Activated naive CD8-positive, alpha-beta T cell treated with anti-CD3 and anti-CD28 coated beads for 36 hours (primary cell): ENCODE data around the gene FBLN7. TPM values are rescaled to one million over a fixed set of nuclear protein-coding genes. Genes with fewer than 3 reads are reported as not detected.
"Not testable (repeated sequence)": the region's sequence is repeated elsewhere in the genome, so short reads cannot be mapped to it uniquely, and the experiment has no call there.

Experiments used
- DNase-seq: peaks from one replicate; pipeline ENCODE4 v3.0.0; 2021
- H3K27ac Mint-ChIP-seq: one replicate; pipeline ENCODE4 v1.8.0; 2022; ENCODE audit warnings: mild to moderate bottlenecking, moderate library complexity, mixed read lengths
- H3K27me3 Mint-ChIP-seq: one replicate; pipeline ENCODE4 v1.8.0; 2022; ENCODE audit warnings: mild to moderate bottlenecking, mixed read lengths
- H3K36me3 Mint-ChIP-seq: one replicate; pipeline ENCODE4 v1.8.0; 2021; ENCODE audit warnings: mild to moderate bottlenecking, mixed read lengths
- H3K4me1 Mint-ChIP-seq: one replicate; pipeline ENCODE4 v1.8.0; 2021; ENCODE audit warnings: mixed read lengths
- H3K4me3 Mint-ChIP-seq: one replicate; pipeline ENCODE4 v1.8.0; 2022; ENCODE audit warnings: mild to moderate bottlenecking, moderate library complexity, mixed read lengths
- H3K9me3 Mint-ChIP-seq: one replicate; pipeline ENCODE4 v1.8.0; 2022; ENCODE audit warnings: mixed read lengths
- total RNA-seq, 2 experiments: library from RNA; stranded (reverse); gene quantifications; one replicate each; pipeline ENCODE4 v1.2.3, GENCODE V29; 2021

FBLN7 gene, protein sequence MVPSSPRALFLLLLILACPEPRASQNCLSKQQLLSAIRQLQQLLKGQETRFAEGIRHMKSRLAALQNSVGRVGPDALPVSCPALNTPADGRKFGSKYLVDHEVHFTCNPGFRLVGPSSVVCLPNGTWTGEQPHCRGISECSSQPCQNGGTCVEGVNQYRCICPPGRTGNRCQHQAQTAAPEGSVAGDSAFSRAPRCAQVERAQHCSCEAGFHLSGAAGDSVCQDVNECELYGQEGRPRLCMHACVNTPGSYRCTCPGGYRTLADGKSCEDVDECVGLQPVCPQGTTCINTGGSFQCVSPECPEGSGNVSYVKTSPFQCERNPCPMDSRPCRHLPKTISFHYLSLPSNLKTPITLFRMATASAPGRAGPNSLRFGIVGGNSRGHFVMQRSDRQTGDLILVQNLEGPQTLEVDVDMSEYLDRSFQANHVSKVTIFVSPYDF
- 1 to 10 TPM; 8.8 to 9.4 TPM for total RNA-seq

DNA sequence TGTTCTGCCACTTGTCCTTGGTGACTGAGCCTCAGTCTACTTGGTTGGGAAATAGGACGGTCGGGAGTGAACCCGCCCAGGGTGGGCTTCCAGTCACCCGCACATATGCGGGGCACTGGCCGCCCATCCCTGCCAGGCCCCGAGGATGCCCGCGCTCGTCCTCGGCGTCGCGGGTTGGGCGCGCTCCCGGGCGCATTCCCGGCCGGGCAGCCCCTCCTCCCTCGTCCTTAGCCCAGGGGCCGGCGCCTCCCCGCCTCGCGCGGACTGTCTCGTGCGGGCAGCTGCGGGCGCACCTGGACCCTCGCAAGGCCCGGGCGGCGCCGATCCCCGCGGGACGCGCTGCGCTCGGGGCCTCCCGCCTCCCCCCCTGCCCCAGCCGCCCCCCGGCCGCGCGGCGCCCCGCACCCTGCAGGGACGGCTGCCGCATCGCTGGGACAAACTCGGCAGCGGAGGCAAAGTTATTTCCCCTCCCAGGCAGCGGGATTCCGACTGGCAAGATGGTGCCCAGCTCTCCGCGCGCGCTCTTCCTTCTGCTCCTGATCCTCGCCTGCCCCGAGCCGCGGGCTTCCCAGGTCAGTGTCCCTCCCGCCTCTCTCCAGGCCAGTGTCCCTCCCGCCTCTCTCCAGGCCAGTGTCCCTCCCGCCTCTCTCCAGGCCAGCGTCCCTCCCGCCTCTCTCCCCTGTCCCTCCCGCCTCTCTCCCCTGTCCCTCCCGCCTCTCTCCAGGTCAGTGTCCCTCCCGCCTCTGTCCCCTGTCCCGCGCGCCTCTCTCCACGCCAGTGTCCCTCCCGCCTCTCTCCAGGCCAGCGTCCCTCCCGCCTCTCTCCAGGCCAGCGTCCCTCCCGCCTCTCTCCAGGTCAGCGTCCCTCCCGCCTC, at the start of gene FBLN7:
Gene FBLN7 (plus strand): TSS at position 227 of the 874 bp plus-strand sequence. CDS start 271 bp downstream, at position 498.
- H3K27ac Mint-ChIP-seq, result peak within 1 kb of the TSS; percentile 36
- H3K4me1 Mint-ChIP-seq, result peaks cover 8% of the 10 kb centered on the region
- peaks cover 6% of the 10 kb centered on the region for H3K36me3 Mint-ChIP-seq
- peak within 1 kb of the TSS; percentile 60 for H3K4me3 Mint-ChIP-seq
- peaks cover 38% of the 10 kb centered on the region for H3K27me3 Mint-ChIP-seq
- H3K9me3 Mint-ChIP-seq, result peaks cover under 1% of the 10 kb centered on the region
- peak; percentile 18 for DNase-seq

DNA sequence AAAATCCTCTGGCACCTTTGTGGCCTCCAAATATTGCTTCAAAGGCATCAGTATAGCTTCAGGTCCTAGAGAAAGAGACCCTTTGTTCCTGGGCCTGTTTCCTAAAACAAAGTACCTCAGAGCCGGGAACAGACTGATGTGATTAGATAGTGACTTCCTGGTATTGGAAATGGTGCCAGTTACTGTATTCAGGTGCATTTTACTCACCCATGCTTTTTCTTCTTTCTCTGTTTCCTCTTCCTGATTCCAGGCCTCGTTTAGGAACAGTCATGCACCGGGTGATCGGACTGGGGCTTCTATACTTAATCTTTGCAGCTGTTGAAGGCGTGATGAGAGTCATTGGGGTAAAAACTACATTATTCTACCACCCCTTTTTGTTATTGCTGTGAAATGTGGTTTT, 48.8 kb upstream of the FBLN7 start:
- Mint-ChIP-seq H3K4me3 (no peak overlapping the region), H3K27me3 (no peaks in the 10 kb centered on the region), H3K9me3 (no peaks in the 10 kb centered on the region), H3K36me3 (peaks cover 42% of the 10 kb centered on the region), H3K27ac (no peak overlapping the region), H3K4me1 (peaks cover 13% of the 10 kb centered on the region)
- no peak for DNase-seq

DNA sequence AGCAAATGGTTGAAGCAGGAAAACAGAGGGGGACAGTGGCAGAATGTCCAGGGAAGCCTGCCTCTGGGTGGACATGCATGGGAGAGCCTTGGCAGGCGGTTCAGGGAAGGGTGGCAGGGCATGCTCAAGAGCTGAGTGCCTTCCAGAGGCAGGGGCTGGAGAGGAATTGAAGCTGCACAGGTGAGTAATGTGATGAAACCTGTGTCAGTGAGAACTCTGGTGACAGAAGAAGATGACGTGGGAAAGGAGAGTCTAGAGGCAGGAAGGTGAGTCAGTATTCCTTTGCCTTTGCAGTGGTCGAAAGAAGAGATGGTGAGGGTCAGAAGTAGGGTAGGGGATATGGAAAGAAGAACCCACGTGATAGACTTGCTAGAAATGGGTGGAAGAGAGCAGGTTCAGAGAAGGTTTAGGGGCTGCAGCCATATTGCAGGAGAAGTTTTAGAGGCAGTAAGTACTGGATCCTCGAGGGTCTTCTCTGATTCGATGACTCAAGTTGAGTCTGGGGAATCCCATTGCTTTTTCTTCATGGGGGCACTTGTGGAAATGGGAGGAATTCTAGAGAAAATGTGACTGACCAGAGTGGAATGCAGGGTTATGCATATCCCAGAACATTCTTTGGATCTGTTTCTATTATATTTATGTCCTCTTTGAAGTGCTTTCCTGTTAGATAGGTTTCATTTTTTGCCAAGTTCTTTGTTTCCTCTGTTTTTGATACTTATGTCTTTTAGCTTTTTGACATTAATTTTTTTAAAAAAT, 45.7 kb upstream of the FBLN7 start:
- Mint-ChIP-seq H3K4me3 (no peak overlapping the region), H3K4me1 (peaks cover 20% of the 10 kb centered on the region), H3K36me3 (peaks cover 29% of the 10 kb centered on the region), H3K27ac (peak overlapping the region; percentile 1), H3K9me3 (no peaks in the 10 kb centered on the region), H3K27me3 (no peaks in the 10 kb centered on the region)
- DNase-seq, result no peak

DNA sequence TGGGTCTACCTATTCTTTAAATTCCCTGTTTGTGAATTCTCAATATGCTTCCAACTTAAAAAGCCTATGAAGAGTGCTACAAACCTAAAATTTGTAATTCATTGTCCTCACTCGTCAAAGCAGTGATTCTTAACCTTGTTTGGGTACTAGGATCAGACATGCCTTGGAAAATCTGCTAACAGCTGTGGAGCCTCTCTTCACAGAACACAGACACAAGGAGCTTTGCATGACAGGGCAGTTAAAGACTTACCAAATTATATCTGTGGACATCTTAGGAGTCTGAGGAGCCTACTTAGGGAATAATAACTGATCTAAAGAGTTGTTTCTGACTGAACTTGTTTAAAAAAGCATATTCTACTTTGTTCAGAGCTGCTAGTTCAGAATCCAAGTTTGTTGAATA, 45.0 kb upstream of the FBLN7 start:
- H3K4me1 Mint-ChIP-seq, result peaks cover 20% of the 10 kb centered on the region
- H3K36me3 Mint-ChIP-seq, result peaks cover 30% of the 10 kb centered on the region
- no peaks in the 10 kb centered on the region for H3K9me3 Mint-ChIP-seq
- peak overlapping the region; percentile 9 for H3K27ac Mint-ChIP-seq
- H3K27me3 Mint-ChIP-seq, result no peaks in the 10 kb centered on the region
- DNase-seq, result no peak
- H3K4me3 Mint-ChIP-seq, result no peak overlapping the region

DNA sequence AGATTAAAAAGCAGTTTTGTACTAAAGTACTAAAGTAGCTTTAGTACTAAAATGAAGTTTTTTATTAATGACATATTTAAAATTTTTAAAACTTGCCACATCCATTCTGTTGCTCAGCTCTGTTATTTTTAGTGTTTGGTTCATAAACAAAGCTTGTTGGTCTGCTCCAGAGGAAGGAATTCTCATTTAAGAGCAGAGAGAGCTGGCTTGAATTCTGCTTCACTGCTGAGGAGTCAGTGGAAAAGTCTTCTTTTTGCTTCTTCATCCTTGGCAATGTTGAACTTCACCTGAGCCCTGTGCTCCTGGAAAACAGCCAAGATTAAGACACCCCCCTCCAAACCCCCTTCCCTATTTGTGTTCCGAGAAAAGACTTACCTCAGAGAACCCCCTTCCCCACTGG, 42.5 kb upstream of the FBLN7 start:
- Mint-ChIP-seq H3K27me3 (no peaks in the 10 kb centered on the region), H3K36me3 (peaks cover 20% of the 10 kb centered on the region), H3K4me3 (no peak overlapping the region), H3K27ac (no peak overlapping the region), H3K9me3 (no peaks in the 10 kb centered on the region), H3K4me1 (peaks cover 20% of the 10 kb centered on the region)
- DNase-seq, result no peak

DNA sequence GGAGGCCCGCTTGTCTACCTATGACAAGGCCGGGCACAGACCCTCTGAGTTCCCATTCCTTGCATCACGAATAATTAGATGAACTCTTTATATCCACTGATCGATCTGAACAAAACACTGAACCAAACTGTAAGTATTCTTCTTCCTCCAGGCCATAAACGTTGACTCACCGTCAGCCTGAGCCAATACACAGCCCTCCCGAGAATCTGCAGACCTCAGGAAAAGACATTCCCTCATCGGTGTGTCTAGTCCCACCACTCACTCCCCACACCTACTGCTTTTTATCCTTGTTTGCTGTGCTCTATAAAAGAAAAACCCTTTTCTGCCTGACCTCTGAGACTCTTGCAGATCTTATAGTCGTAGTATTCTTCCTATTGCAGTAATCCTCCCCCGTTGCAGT, 42.1 kb upstream of the FBLN7 start:
- peaks cover 20% of the 10 kb centered on the region for H3K4me1 Mint-ChIP-seq
- H3K27me3 Mint-ChIP-seq, result no peaks in the 10 kb centered on the region
- H3K27ac Mint-ChIP-seq, result no peak overlapping the region
- H3K36me3 Mint-ChIP-seq, result peaks cover 20% of the 10 kb centered on the region
- H3K4me3 Mint-ChIP-seq, result no peak overlapping the region
- no peaks in the 10 kb centered on the region for H3K9me3 Mint-ChIP-seq
- no peak for DNase-seq

DNA sequence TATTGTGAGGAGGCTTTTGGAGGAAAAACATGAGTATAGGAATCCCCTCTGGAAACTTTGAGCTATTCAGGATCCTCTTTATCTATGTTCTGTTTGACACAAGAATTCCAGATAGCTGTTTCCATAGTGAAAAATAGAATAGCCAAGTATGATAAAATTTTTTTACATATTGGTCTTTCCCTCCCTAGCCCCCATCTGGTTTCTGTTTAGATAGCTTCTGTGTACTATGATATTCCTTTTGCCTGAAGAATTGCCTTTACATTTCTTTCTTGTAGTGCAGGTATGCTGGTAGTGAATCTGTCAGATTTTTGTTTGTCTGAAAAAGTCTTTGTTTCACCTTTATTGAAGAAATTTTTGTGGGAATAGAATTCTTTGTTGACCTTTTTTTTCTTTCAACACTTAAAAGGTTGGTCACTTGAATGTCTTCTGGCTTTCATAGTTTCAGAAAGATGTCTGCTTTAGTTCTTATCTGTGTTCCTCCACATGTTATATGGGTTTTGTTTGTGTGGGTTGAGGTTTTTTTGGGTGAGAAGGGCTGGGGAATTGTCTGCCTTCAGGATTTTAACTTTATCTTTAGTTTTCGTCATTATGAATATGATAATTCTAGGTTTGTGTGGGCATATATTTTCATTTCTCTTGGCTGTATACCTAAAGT, 29.9 kb upstream of the FBLN7 start:
- no peak overlapping the region for H3K27ac Mint-ChIP-seq
- no peaks in the 10 kb centered on the region for H3K27me3 Mint-ChIP-seq
- H3K36me3 Mint-ChIP-seq, result peaks cover 69% of the 10 kb centered on the region

DNA sequence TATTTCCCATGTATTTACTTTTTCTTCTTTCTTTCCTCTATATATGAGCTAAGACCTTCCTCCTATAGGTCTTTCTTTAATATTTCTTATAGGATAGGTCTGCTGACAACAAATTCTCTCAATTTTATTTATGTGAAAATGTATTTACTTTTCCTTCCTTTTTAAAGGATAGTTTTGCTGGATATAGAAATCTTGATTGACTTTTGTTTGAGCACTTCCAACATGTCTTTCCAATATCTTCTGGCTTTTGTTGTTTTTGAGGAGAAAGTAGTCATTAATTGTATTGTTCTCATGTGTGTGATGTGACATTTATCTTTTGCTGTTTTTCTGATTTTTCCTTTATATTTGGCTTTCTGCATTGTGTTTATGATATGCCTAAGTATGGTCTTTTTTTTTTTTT, 28.9 kb upstream of the FBLN7 start:
- Mint-ChIP-seq H3K9me3 (peaks cover 16% of the 10 kb centered on the region), H3K4me1 (no peaks in the 10 kb centered on the region), H3K36me3 (peaks cover 66% of the 10 kb centered on the region), H3K27me3 (no peaks in the 10 kb centered on the region), H3K27ac (no peak overlapping the region), H3K4me3 (no peak overlapping the region)
- no peak for DNase-seq

More for the DNA sequence above, 29.9 kb upstream of the FBLN7 start:
- no peaks in the 10 kb centered on the region for H3K4me1 Mint-ChIP-seq
- no peak for DNase-seq
- no peak overlapping the region for H3K4me3 Mint-ChIP-seq
- H3K9me3 Mint-ChIP-seq, result peaks cover 16% of the 10 kb centered on the region

DNA sequence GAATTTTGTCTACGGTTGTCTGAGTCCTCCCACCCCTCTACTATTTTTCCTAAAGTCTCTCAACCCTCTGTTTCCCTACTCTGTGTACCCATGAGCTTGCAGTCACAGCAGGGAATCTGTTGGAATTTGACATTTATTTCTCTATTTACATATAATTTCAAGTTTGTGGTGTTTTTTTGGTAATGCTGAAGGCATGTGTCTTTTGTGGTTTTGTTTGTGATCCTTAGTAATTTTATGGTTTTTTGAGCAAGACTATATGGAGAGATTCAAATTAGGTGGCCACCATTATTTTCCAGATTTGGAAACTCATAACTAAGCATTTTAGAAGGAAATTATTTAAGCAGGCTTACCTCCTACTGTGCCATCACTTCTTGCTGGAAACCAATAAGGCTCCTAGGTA, 27.2 kb upstream of the FBLN7 start:
- Mint-ChIP-seq H3K27ac (no peak overlapping the region), H3K4me3 (no peak overlapping the region), H3K36me3 (peaks cover 64% of the 10 kb centered on the region), H3K4me1 (no peaks in the 10 kb centered on the region), H3K9me3 (peaks cover 16% of the 10 kb centered on the region), H3K27me3 (no peaks in the 10 kb centered on the region)
- DNase-seq, result no peak

DNA sequence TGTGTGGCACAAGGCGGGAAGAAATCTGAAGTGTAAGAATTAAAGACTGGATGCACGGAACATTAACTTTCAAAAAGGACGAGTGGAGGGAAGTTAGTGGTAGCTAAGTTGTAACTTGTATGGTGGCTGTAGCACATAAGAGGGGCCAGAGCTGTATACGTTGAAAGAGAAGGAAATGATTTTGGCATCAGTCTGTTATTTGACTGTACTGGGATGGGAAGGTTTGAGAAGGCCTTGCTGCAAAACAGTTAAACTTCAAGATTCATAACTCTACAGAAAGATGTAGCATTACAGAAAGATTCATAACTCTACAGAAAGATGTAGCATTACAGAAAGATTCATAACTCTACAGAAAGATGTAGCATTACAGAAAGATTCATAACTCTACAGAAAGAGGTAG, 24.8 kb upstream of the FBLN7 start:
- H3K9me3 Mint-ChIP-seq, result peaks cover 14% of the 10 kb centered on the region
- not testable (repeated sequence) for DNase-seq, H3K27ac Mint-ChIP-seq, H3K4me1 Mint-ChIP-seq, H3K27me3 Mint-ChIP-seq, H3K4me3 Mint-ChIP-seq
- peaks cover 46% of the 10 kb centered on the region for H3K36me3 Mint-ChIP-seq

DNA sequence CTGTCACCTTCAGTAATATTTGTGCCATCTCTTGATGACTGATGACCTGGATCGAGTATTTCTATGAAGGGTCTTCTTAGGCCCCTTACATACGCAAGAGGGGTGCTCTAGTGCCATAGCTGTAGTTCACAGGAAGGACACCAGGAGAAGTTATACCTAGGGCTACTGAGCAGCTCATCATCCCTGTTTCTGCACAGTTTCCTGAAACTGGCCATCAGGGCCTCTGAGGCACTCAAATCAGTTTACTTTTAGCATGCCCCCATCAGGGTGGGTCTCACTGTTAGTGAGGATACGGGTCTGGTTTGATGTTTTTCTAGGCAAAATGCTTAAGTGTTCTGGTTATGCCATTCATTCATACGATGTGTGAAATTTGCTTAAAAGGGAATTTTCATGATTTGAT, 20.0 kb upstream of the FBLN7 start:
- no peak for DNase-seq
- H3K9me3 Mint-ChIP-seq, result peaks cover under 1% of the 10 kb centered on the region
- H3K4me1 Mint-ChIP-seq, result peaks cover 4% of the 10 kb centered on the region
- H3K4me3 Mint-ChIP-seq, result no peak overlapping the region
- H3K36me3 Mint-ChIP-seq, result peaks cover 10% of the 10 kb centered on the region
- H3K27me3 Mint-ChIP-seq, result no peaks in the 10 kb centered on the region
- no peak overlapping the region for H3K27ac Mint-ChIP-seq

DNA sequence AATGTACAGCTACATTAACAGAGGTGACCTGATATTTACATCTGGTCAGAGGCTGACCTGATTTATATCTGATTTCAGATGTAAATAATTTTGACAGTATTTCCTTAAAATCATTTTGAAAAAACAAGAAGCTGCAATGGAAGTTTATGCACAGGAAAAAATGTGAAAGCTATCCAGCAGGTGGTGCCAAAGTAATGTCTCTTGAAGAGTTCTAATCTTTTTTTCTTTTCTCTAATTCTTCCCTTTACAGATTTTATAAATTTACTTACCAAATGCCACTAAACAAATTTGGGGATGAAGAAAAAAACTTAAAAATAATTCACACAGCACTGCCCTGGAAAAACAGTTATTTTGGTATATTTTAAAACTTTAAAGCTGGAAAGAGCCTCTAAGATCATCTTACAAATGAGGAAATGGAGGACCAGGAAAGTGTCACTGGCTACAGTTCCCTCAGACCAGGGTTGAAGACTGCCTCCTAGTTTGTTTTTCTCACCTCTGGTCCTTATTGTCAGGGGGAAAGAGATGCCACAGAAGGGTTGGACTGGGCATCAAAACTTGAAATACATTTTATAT, 16.4 kb upstream of the FBLN7 start:
- no peak overlapping the region for H3K27ac Mint-ChIP-seq
- H3K36me3 Mint-ChIP-seq, result peaks cover 21% of the 10 kb centered on the region
- no peaks in the 10 kb centered on the region for H3K27me3 Mint-ChIP-seq
- no peak overlapping the region for H3K4me3 Mint-ChIP-seq
- H3K4me1 Mint-ChIP-seq, result peaks cover 9% of the 10 kb centered on the region
- H3K9me3 Mint-ChIP-seq, result peaks cover 7% of the 10 kb centered on the region
- no peak for DNase-seq

DNA sequence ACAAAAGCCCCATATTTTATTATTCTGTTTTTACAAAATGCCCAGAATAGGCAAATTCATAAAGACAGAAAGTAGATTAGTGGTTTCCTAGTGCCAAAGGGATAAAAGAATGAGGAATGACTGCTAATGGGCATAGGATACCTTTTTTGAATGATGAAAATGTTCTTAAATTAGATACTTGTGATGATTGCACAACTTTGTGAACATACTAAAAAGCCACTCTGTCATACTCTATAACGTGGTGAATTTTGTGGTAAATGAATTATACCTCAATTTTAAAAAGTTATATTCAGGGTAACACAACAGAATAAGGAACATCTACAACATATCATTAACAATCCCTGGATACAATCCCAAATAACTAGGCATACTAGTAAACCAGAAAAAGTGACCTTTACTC, 9.1 kb upstream of the FBLN7 start:
- DNase-seq, result no peak
- Mint-ChIP-seq H3K4me1 (peaks cover 3% of the 10 kb centered on the region), H3K9me3 (peaks cover 16% of the 10 kb centered on the region), H3K27me3 (no peaks in the 10 kb centered on the region), H3K36me3 (peaks cover 10% of the 10 kb centered on the region), H3K4me3 (no peak overlapping the region), H3K27ac (no peak overlapping the region)

DNA sequence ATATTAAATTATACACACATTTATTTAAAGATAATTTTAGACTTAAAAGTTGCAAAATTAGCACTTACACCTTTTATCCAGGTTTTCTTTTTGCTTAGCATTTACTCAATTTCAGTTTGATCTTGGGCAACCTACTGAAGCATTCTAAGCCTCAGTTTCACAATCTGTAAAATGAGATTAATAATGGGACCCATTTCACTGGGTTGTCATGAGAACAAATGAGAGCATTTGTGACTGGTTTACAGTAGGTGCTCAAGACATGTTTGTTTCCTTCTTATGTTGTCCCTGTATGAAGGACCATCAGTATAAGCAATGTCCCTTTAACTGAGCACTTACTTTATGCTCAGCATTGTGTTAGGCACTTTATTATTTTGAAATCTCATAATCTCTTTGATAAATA, 4.8 kb upstream of the FBLN7 start:
- Mint-ChIP-seq H3K9me3 (peaks cover 11% of the 10 kb centered on the region), H3K27ac (no peak overlapping the region), H3K36me3 (peaks cover 11% of the 10 kb centered on the region), H3K27me3 (peaks cover 16% of the 10 kb centered on the region), H3K4me3 (no peak overlapping the region), H3K4me1 (peaks cover 10% of the 10 kb centered on the region)
- no peak for DNase-seq
